Breast epithelium (tissue), 3 donors: Measurements from ENCODE around the gene RBP3.

Experiments used
- CTCF ChIP-seq, 3 donors: fragments of 450-650 bp; IDR thresholded peaks; one replicate each; pipeline ENCODE4 v1.5.1; 2016 to 2017; ENCODE audit warnings: antibody characterized with exemption in 3 of 3, mild to moderate bottlenecking in 3 of 3, moderate library complexity in 3 of 3
- POLR2A ChIP-seq: fragments of 450-650 bp; IDR thresholded peaks from one replicate; pipeline ENCODE4 v1.6.1; 2016; ENCODE audit warnings: antibody characterized with exemption, mild to moderate bottlenecking, moderate library complexity

GRCh38 chr10:47396311-47396717 lies 48.2 kb downstream of the RBP3 start:
- TF ChIP-seq CTCF (IDR thresholded peaks at IDR 0.05) (no peak), POLR2A (no peak)
